Liver (tissue), 9 donors: ENCODE measurements around the gene PEX3. TPM values are rescaled to one million over a fixed set of nuclear protein-coding genes. Genes with fewer than 3 reads are reported as not detected.

ENCODE experiments used
- DNase-seq: peaks from one replicate; pipeline ENCODE4 v3.0.0-alpha.2; 2017; ENCODE audit warnings: low spot score
- H3K27ac ChIP-seq, 2 donors: one replicate each; pipeline ENCODE4 v1.7.0; 2013; ENCODE audit warnings: inconsistent platforms in 2 of 2, low read length in 2 of 2, control low read depth in 1 of 2, low read depth in 1 of 2, mild to moderate bottlenecking in 1 of 2
- H3K27me3 ChIP-seq, 4 donors: one replicate each; pipeline versions ENCODE4 v1.6.1 to v1.7.0; 2013; ENCODE audit warnings: low read length in 3 of 4, inconsistent platforms in 1 of 4, mild to moderate bottlenecking in 1 of 4, moderate library complexity in 1 of 4; ENCODE audit not compliant: control insufficient read depth in 4 of 4, insufficient read depth in 4 of 4
- H3K36me3 ChIP-seq, 4 donors: one replicate each; pipeline versions ENCODE4 v1.6.1 to v1.7.0; 2013; ENCODE audit warnings: low read length in 3 of 4, mild to moderate bottlenecking in 3 of 4, low read depth in 1 of 4, moderate library complexity in 1 of 4; ENCODE audit not compliant: control insufficient read depth in 4 of 4, insufficient read depth in 3 of 4
- H3K4me1 ChIP-seq, 4 donors: one replicate each; pipeline versions ENCODE4 v1.6.1 to v1.7.0; 2013; ENCODE audit warnings: low read length in 3 of 4, mild to moderate bottlenecking in 3 of 4, moderate library complexity in 1 of 4; ENCODE audit not compliant: control insufficient read depth in 4 of 4, insufficient read depth in 4 of 4
- H3K4me3 ChIP-seq, 3 donors: one replicate each; pipeline versions ENCODE4 v1.6.1 to v1.7.0; 2013; ENCODE audit warnings: low read length in 3 of 3, control low read depth in 1 of 3, low read depth in 1 of 3, mild to moderate bottlenecking in 1 of 3
- H3K9ac ChIP-seq, 2 donors: one replicate each; pipeline ENCODE4 v1.7.0; 2013; ENCODE audit warnings: low read length in 2 of 2, mild to moderate bottlenecking in 2 of 2, moderate library complexity in 2 of 2, control low read depth in 1 of 2, low read depth in 1 of 2
- H3K9me3 ChIP-seq, 4 donors: one replicate each; pipeline versions ENCODE4 v1.6.1 to v1.7.0; 2013; ENCODE audit warnings: low read length in 3 of 4; ENCODE audit not compliant: control insufficient read depth in 4 of 4
- EGR1 ChIP-seq, 2 donors: IDR thresholded peaks; 2 replicates each; pipeline ENCODE4 v1.6.1; 2016 to 2018; ENCODE audit warnings: antibody characterized with exemption in 2 of 2, low read depth in 2 of 2
- FOXA2 ChIP-seq: IDR thresholded peaks from 2 replicates; pipeline ENCODE4 v1.6.1; 2016; ENCODE audit warnings: antibody characterized with exemption
- GABPA ChIP-seq, 2 donors: IDR thresholded peaks in 1 of 2; conservative IDR thresholded peaks in 1 of 2; 2 replicates each; pipeline ENCODE4 v1.6.1; 2016; ENCODE audit warnings: antibody characterized with exemption in 2 of 2, mild to moderate bottlenecking in 1 of 2, moderate library complexity in 1 of 2
- HNF4A ChIP-seq, 2 donors: conservative IDR thresholded peaks; 2 replicates each; pipeline ENCODE4 v1.6.1; 2016; ENCODE audit warnings: antibody characterized with exemption in 2 of 2, mild to moderate bottlenecking in 2 of 2
- HNF4G ChIP-seq: IDR thresholded peaks from 2 replicates; pipeline ENCODE4 v1.6.1; 2016; ENCODE audit warnings: antibody characterized with exemption
- JUND ChIP-seq, 2 donors: IDR thresholded peaks; 2 replicates each; pipeline ENCODE4 v1.6.1; 2016; ENCODE audit warnings: antibody characterized with exemption in 2 of 2
- NR2F2 ChIP-seq: IDR thresholded peaks from 2 replicates; pipeline ENCODE4 v1.6.1; 2016; ENCODE audit warnings: antibody characterized with exemption
- RAD21 ChIP-seq, 2 donors: IDR thresholded peaks; 2 replicates each; pipeline ENCODE4 v1.6.1; 2016; ENCODE audit warnings: antibody characterized with exemption in 2 of 2, mild to moderate bottlenecking in 2 of 2
- RXRA ChIP-seq, 2 donors: IDR thresholded peaks; 2 replicates each; pipeline ENCODE4 v1.6.1; 2017 to 2018; ENCODE audit warnings: antibody characterized with exemption in 2 of 2, mild to moderate bottlenecking in 1 of 2
- SP1 ChIP-seq: IDR thresholded peaks from 2 replicates; pipeline ENCODE4 v1.6.1; 2018; ENCODE audit warnings: antibody characterized with exemption, mild to moderate bottlenecking
- TAF1 ChIP-seq: conservative IDR thresholded peaks from 2 replicates; pipeline ENCODE4 v1.6.1; 2016; ENCODE audit warnings: antibody characterized with exemption, mild to moderate bottlenecking
- YY1 ChIP-seq: IDR thresholded peaks from 2 replicates; pipeline ENCODE4 v1.6.1; 2016; ENCODE audit warnings: antibody characterized with exemption, mild to moderate bottlenecking
- WGBS: extraction: QIAGEN DNeasy Blood & Tissue Kit; methylation state at CpG from one replicate; pipeline ENCODE4 v1.1.7; 2013; 5-methylcytosine and 5-hydroxymethylcytosine counted together
- polyA plus RNA-seq, 2 donors: library from polyadenylated mRNA; stranded (reverse) in 1 of 2; unstranded in 1 of 2; fragments of 200-250 nt in 1 of 2; fragments of >200 nt in 1 of 2; fragmentation: Nextera tagmentation in 1 of 2; extraction: Ambion mirVana in 1 of 2; gene quantifications; one replicate each; pipeline versions ENCODE4 v1.2.1 to v1.2.3, GENCODE V29; 2013 to 2015
- total RNA-seq, 2 donors: library from RNA; depleted of rRNA; stranded (reverse); fragments of >200 nt; gene quantifications; one replicate each; pipeline ENCODE4 v1.2.3, GENCODE V29; 2014
- TF ChIP-seq, protein P1 (sequence below): fragments of 150-350 bp; IDR thresholded peaks from 2 replicates; pipeline ENCODE4 v1.5.1; 2017; ENCODE audit warnings: improper control_type of control experiment, low read depth, low read length; ENCODE audit not compliant: missing input control
- TF ChIP-seq, protein P2 (sequence below): IDR thresholded peaks from 2 replicates; pipeline ENCODE4 v1.6.1; 2016; ENCODE audit warnings: antibody characterized with exemption
- TF ChIP-seq, protein P3 (sequence below): IDR thresholded peaks from 2 replicates; pipeline ENCODE4 v1.6.1; 2016; ENCODE audit warnings: antibody characterized with exemption
- TF ChIP-seq, protein P4 (sequence below): IDR thresholded peaks from 2 replicates; pipeline ENCODE4 v1.6.1; 2016; ENCODE audit warnings: antibody characterized with exemption, mild to moderate bottlenecking
- donor health status: healthy.
- donor health status: healthy.
- donor health status: healthy.
- donor health status: healthy.
- donor health status: healthy.

PEX3 gene
- total and polyA plus RNA-seq, 4 donors, result 12.7 to 27.2 (median 15.2) TPM

DNA sequence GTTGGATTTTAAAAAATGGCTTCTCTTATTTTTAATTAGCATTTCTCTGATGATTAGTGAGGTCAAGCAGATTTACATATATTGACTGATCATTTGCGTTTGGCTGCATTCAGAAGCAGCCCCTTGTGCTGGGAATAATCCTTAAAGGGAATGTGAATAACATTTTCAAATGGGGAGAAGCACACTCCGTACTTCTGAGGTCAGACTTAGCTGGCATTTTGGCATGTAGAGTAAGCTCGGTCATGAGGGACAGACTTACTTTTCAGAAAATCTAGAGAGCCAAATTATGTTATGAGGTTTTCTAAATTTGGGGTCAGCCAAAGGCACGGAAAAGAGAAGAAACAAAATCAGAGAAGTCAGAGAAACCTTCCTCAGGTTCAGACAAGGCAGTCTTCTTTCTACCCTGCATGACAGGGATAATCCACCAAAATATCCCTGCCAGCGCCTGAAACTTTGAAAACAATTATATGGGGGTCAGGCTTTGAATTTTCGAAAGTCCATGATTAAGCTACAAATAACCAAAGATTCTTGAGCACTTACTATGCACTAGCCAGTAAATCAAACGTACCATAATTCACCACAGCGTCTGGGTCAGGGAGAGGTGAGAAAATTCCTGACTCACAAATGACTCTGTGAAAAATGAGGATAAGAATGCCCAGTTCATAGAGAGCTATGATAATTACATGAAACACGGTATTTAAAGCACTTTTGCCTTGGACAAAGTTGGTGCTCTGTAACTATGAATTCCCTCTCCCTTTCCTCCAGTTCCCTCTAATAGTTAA lies 45.0 kb upstream of the PEX3 start:
- no peak overlapping the region for H3K9ac ChIP-seq
- DNase-seq, result no peak
- no peak for TF ChIP-seq RAD21 (IDR thresholded peaks at IDR 0.05)
- TF ChIP-seq, protein P1, sequence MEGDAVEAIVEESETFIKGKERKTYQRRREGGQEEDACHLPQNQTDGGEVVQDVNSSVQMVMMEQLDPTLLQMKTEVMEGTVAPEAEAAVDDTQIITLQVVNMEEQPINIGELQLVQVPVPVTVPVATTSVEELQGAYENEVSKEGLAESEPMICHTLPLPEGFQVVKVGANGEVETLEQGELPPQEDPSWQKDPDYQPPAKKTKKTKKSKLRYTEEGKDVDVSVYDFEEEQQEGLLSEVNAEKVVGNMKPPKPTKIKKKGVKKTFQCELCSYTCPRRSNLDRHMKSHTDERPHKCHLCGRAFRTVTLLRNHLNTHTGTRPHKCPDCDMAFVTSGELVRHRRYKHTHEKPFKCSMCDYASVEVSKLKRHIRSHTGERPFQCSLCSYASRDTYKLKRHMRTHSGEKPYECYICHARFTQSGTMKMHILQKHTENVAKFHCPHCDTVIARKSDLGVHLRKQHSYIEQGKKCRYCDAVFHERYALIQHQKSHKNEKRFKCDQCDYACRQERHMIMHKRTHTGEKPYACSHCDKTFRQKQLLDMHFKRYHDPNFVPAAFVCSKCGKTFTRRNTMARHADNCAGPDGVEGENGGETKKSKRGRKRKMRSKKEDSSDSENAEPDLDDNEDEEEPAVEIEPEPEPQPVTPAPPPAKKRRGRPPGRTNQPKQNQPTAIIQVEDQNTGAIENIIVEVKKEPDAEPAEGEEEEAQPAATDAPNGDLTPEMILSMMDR, result no peak
- no peak for TF ChIP-seq FOXA2
- no peak for TF ChIP-seq EGR1 (IDR thresholded peaks at IDR 0.05; ENCODE audit: low read depth in 2 of 2)
- TF ChIP-seq SP1, result no peak
- TF ChIP-seq, protein P2, sequence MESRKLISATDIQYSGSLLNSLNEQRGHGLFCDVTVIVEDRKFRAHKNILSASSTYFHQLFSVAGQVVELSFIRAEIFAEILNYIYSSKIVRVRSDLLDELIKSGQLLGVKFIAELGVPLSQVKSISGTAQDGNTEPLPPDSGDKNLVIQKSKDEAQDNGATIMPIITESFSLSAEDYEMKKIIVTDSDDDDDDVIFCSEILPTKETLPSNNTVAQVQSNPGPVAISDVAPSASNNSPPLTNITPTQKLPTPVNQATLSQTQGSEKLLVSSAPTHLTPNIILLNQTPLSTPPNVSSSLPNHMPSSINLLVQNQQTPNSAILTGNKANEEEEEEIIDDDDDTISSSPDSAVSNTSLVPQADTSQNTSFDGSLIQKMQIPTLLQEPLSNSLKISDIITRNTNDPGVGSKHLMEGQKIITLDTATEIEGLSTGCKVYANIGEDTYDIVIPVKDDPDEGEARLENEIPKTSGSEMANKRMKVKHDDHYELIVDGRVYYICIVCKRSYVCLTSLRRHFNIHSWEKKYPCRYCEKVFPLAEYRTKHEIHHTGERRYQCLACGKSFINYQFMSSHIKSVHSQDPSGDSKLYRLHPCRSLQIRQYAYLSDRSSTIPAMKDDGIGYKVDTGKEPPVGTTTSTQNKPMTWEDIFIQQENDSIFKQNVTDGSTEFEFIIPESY, result no peak
- no peak for TF ChIP-seq JUND (IDR thresholded peaks at IDR 0.05)
- TF ChIP-seq NR2F2, result no peak
- no peak for TF ChIP-seq YY1
- no peak for TF ChIP-seq HNF4G
- TF ChIP-seq TAF1, result no peak
- no peak for TF ChIP-seq GABPA (IDR thresholded peaks at IDR 0.05 in 1 of 2, conservative IDR thresholded peaks at IDR 0.05 in 1 of 2)
- TF ChIP-seq, protein P3, sequence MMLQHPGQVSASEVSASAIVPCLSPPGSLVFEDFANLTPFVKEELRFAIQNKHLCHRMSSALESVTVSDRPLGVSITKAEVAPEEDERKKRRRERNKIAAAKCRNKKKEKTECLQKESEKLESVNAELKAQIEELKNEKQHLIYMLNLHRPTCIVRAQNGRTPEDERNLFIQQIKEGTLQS, result no peak
- H3K27me3 ChIP-seq, result no peaks in the 10 kb centered on the region
- no peak overlapping the region for H3K27ac ChIP-seq
- H3K9me3 ChIP-seq, result no peaks in the 10 kb centered on the region
- no peaks in the 10 kb centered on the region for H3K4me1 ChIP-seq
- H3K36me3 ChIP-seq, result no peaks in the 10 kb centered on the region
- 91% methylated on average over 9 of the region's 9 CpGs for WGBS
- H3K4me3 ChIP-seq, result no peak overlapping the region

DNA sequence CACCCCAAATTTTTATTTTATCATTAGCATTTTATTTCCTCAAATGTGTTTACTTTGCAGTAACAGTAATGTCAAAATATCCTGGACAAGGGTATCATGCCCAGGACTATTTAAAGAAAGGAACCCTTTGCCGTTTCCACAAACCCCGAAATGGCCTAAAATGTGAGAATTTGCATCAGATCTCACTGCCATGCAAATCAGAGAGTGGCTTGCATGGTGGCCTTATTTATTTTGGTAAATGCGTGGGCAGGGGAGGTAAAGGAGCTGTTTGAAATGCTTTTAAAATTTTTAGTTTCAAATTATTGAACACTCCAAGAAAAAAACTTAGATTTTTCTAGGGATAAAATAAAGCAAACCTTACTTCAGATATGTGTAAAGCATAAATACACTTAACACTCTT lies 43.9 kb upstream of the PEX3 start:
- Histone ChIP-seq H3K27me3 (no peaks in the 10 kb centered on the region), H3K36me3 (no peaks in the 10 kb centered on the region), H3K4me3 (no peak overlapping the region), H3K9me3 (no peaks in the 10 kb centered on the region), H3K27ac (no peak overlapping the region), H3K9ac (no peak overlapping the region), H3K4me1 (peaks cover 0 to 7% (median 1%) of the 10 kb centered on the region in 4 donors)
- WGBS, result 92% methylated on average over 3 of the region's 3 CpGs
- TF ChIP-seq NR2F2 (no peak), SP1 (no peak), TAF1 (no peak), RXRA (IDR thresholded peaks at IDR 0.05) (no peak), HNF4A (conservative IDR thresholded peaks at IDR 0.05) (no peak), FOXA2 (no peak), RAD21 (IDR thresholded peaks at IDR 0.05) (no peak), JUND (IDR thresholded peaks at IDR 0.05) (no peak), HNF4G (no peak), YY1 (no peak)
- TF ChIP-seq, protein P4, sequence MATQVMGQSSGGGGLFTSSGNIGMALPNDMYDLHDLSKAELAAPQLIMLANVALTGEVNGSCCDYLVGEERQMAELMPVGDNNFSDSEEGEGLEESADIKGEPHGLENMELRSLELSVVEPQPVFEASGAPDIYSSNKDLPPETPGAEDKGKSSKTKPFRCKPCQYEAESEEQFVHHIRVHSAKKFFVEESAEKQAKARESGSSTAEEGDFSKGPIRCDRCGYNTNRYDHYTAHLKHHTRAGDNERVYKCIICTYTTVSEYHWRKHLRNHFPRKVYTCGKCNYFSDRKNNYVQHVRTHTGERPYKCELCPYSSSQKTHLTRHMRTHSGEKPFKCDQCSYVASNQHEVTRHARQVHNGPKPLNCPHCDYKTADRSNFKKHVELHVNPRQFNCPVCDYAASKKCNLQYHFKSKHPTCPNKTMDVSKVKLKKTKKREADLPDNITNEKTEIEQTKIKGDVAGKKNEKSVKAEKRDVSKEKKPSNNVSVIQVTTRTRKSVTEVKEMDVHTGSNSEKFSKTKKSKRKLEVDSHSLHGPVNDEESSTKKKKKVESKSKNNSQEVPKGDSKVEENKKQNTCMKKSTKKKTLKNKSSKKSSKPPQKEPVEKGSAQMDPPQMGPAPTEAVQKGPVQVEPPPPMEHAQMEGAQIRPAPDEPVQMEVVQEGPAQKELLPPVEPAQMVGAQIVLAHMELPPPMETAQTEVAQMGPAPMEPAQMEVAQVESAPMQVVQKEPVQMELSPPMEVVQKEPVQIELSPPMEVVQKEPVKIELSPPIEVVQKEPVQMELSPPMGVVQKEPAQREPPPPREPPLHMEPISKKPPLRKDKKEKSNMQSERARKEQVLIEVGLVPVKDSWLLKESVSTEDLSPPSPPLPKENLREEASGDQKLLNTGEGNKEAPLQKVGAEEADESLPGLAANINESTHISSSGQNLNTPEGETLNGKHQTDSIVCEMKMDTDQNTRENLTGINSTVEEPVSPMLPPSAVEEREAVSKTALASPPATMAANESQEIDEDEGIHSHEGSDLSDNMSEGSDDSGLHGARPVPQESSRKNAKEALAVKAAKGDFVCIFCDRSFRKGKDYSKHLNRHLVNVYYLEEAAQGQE, result no peak
- DNase-seq, result no peak
